Measurements from ENCODE around the gene TNC. TPM values are rescaled to one million over a fixed set of nuclear protein-coding genes. Genes with fewer than 3 reads are reported as not detected.

Gene TNC
- total and polyA plus RNA-seq, 2 experiments from 2014 or later: 12.7 to 20.9 TPM

DNA sequence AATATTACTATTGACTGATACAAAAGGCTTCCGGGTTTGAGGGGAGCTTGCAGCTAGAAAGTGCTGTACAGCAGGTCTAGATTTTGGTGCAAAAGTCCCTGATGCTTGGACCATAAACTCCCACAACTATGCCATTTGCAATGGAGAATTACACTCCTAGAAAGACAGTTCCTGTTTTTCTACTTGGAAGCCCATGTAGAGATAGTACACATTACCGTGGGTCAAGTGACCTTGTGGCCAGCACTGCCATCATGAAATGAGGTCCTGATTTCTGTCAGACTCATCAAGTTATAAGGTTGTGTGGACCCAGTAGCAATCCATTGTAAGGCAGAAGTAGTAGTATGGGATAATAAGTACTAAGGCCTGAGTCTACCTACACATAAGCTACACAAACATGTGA is 144.7 kb downstream of the TNC start:
- Histone ChIP-seq H3K4me2 (no peak overlapping the region), H3K4me3 (no peak overlapping the region), H3K36me3 (replicated peaks; ENCODE audit: insufficient read depth, low read depth) (no peaks in the 10 kb centered on the region), H3K79me2 (no peaks in the 10 kb centered on the region), H4K20me1 (ENCODE audit: insufficient read depth, poor library complexity, severe bottlenecking) (no peaks in the 10 kb centered on the region), H3K9me2 (replicated peaks; ENCODE audit: insufficient read depth) (no peaks in the 10 kb centered on the region), H3K27ac (no peak overlapping the region), H2AFZ (no peak overlapping the region), H3K27me3 (no peaks in the 10 kb centered on the region), H3K4me1 (ENCODE audit: insufficient read depth) (no peaks in the 10 kb centered on the region), H3K9me3 (ENCODE audit: low read depth) (no peaks in the 10 kb centered on the region)
- DNase-seq (ENCODE audit: low spot score): no peak
- 81% methylated on average over 2 of the region's 2 CpGs for WGBS (ENCODE audit: low lambda C conversion rate, missing lambda C conversion rate)
- TF ChIP-seq EZH2phosphoT487 (IDR thresholded peaks at IDR 0.05; ENCODE audit: low read depth, severe bottlenecking, unreplicated experiment) (no peak), EZH2 (IDR thresholded peaks at IDR 0.05; ENCODE audit: borderline replicate concordance) (no peak)
- TF ChIP-seq, protein P1, sequence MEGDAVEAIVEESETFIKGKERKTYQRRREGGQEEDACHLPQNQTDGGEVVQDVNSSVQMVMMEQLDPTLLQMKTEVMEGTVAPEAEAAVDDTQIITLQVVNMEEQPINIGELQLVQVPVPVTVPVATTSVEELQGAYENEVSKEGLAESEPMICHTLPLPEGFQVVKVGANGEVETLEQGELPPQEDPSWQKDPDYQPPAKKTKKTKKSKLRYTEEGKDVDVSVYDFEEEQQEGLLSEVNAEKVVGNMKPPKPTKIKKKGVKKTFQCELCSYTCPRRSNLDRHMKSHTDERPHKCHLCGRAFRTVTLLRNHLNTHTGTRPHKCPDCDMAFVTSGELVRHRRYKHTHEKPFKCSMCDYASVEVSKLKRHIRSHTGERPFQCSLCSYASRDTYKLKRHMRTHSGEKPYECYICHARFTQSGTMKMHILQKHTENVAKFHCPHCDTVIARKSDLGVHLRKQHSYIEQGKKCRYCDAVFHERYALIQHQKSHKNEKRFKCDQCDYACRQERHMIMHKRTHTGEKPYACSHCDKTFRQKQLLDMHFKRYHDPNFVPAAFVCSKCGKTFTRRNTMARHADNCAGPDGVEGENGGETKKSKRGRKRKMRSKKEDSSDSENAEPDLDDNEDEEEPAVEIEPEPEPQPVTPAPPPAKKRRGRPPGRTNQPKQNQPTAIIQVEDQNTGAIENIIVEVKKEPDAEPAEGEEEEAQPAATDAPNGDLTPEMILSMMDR (IDR thresholded peaks at IDR 0.05; ENCODE audit: poor library complexity): no peak

DNA sequence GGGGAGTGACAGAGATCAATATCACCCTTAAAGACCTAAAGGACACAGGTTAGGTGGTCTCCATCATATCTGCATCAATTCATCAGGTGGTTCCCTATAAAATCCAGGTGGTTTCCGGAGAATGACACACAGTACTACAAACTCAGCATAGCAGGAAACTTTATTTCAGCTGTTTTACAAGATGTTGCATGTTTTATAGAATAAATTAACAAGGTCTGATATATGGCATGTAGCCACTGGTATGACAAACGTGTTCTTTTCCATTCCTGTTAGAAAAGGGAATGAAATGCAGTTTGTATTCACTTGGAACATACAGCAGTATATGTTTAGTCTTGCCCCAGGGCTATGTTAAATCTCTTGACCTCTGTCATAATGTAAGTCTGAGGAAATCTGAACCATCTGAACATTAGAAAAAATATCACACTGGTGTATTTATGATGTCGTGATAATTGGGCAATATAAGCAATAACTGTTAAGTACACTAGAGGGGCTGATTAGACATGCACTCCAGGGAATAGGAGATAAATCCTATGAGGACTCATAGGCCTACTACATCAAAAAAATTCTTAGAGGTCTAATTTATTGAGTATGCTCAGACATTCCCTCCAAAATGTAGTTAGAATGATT is 145.3 kb downstream of the TNC start:
- no peak overlapping the region for H3K27ac ChIP-seq

More for the DNA sequence above, 145.3 kb downstream of the TNC start:
- Histone ChIP-seq H3K36me3 (replicated peaks; ENCODE audit: insufficient read depth, low read depth) (no peaks in the 10 kb centered on the region), H3K4me2 (no peak overlapping the region), H4K20me1 (ENCODE audit: insufficient read depth, poor library complexity, severe bottlenecking) (no peaks in the 10 kb centered on the region), H3K4me3 (no peak overlapping the region), H3K9me3 (ENCODE audit: low read depth) (no peaks in the 10 kb centered on the region), H3K4me1 (ENCODE audit: insufficient read depth) (no peaks in the 10 kb centered on the region), H3K79me2 (no peaks in the 10 kb centered on the region), H3K9me2 (replicated peaks; ENCODE audit: insufficient read depth) (no peaks in the 10 kb centered on the region), H3K27me3 (no peaks in the 10 kb centered on the region), H2AFZ (no peak overlapping the region)
- TF ChIP-seq, protein P1 (IDR thresholded peaks at IDR 0.05; ENCODE audit: poor library complexity): no peak
- TF ChIP-seq EZH2 (IDR thresholded peaks at IDR 0.05; ENCODE audit: borderline replicate concordance) (no peak), EZH2phosphoT487 (IDR thresholded peaks at IDR 0.05; ENCODE audit: low read depth, severe bottlenecking, unreplicated experiment) (no peak)
- WGBS (ENCODE audit: low lambda C conversion rate, missing lambda C conversion rate): 60% methylated on average over 3 of the region's 3 CpGs
- DNase-seq (ENCODE audit: low spot score): no peak

Other genes with a start within 250 kb of the TNC start
- gene TNFSF8, start 187.6 kb downstream of the TNC start, total RNA-seq: not detected in 2 replicates
- gene TNFSF8, start 187.6 kb downstream of the TNC start, polyA plus RNA-seq: not detected in 2 replicates